Activated naive CD8-positive, alpha-beta T cell treated with anti-CD3 and anti-CD28 coated beads, Interleukin-2, amount 10 ng/mL, durations not matched to agents 7 days and 5 days (primary cell): ENCODE results near the gene GGT1. TPM values are rescaled to one million over a fixed set of nuclear protein-coding genes. Genes with fewer than 3 reads are reported as not detected.
A peak's percentile ranks its signal among the peaks of the same experiment; 100 is the strongest.
"Not testable (repeated sequence)": the region's sequence is repeated elsewhere in the genome, so short reads cannot be mapped to it uniquely, and the experiment has no call there.

Experiments used
- ATAC-seq: fragments of 150-1000 bp; cut with Tn5 transposase; one replicate; pipeline ENCODE4 v1.10.0; 2021; ENCODE audit warnings: low read depth, moderate library complexity
- POLR2A ChIA-PET: fragments of 350-600 bp; sonication (Branson Sonifier 250); formaldehyde crosslinking; loops from one replicate; lab custom pipeline; 2021; ENCODE audit warnings: antibody characterized with exemption; lab: Charles Lee
- DNase-seq: peaks from one replicate; pipeline ENCODE4 v3.0.0; 2021
- H3K27ac Mint-ChIP-seq: one replicate; pipeline ENCODE4 v1.8.0; 2022; ENCODE audit warnings: mild to moderate bottlenecking, mixed read lengths
- H3K27me3 Mint-ChIP-seq: one replicate; pipeline ENCODE4 v1.8.0; 2022; ENCODE audit warnings: mild to moderate bottlenecking, moderate library complexity, mixed read lengths
- H3K36me3 Mint-ChIP-seq: one replicate; pipeline ENCODE4 v1.8.0; 2021; ENCODE audit warnings: mild to moderate bottlenecking, mixed read lengths
- H3K4me1 Mint-ChIP-seq: one replicate; pipeline ENCODE4 v1.8.0; 2021; ENCODE audit warnings: mixed read lengths
- H3K4me3 Mint-ChIP-seq: one replicate; pipeline ENCODE4 v1.8.0; 2022; ENCODE audit warnings: mild to moderate bottlenecking, moderate library complexity, mixed read lengths
- H3K9me3 Mint-ChIP-seq: one replicate; pipeline ENCODE4 v1.8.0; 2021; ENCODE audit warnings: mixed read lengths
- total RNA-seq, 2 experiments: library from RNA; stranded (reverse); gene quantifications; one replicate each; pipeline ENCODE4 v1.2.3, GENCODE V29; 2021

Gene GGT1
- 10 to 100 TPM; 25.4 to 25.7 TPM for total RNA-seq

GRCh38 chr22:24602847-24603769 lies at the start of gene GGT1:
GGT1 (plus strand) TSS chr22:24603193; CDS start chr22:24611082, 7,889 bp downstream.
- H3K4me3 Mint-ChIP-seq, result peak within 1 kb of the TSS; percentile 67
- POLR2A ChIA-PET, result interaction anchor here (1.0 kb wide), 1 partner anchor 463 kb away, joined by 3 read pairs; no protein-coding TSS in a partner anchor
- not testable (repeated sequence) for DNase-seq, H3K9me3 Mint-ChIP-seq, H3K27me3 Mint-ChIP-seq, H3K36me3 Mint-ChIP-seq
- peak; percentile 3 for ATAC-seq
- peaks cover 26% of the 10 kb centered on the region for H3K4me1 Mint-ChIP-seq
- H3K27ac Mint-ChIP-seq, result peak within 1 kb of the TSS; percentile 89

- peak overlapping the region; percentile 98 for H3K27ac Mint-ChIP-seq
- ATAC-seq (no peak), DNase-seq (no peak)
- peak overlapping the region; percentile 100 for H3K4me3 Mint-ChIP-seq
- POLR2A ChIA-PET, result interaction anchor here (1.0 kb wide), 1 partner anchor 14 kb away, joined by 3 read pairs; no protein-coding TSS in a partner anchor
- H3K27me3 Mint-ChIP-seq, result no peaks in the 10 kb centered on the region
- peaks cover 11% of the 10 kb centered on the region for H3K36me3 Mint-ChIP-seq
- H3K9me3 Mint-ChIP-seq, result no peaks in the 10 kb centered on the region
- peaks cover 36% of the 10 kb centered on the region for H3K4me1 Mint-ChIP-seq
Observed at GRCh38 chr22:24553597-24554312, 49.2 kb upstream of the GGT1 start.

GRCh38 chr22:24554313-24555164 lies 48.5 kb upstream of the GGT1 start, which contains the start of gene GUCD1:
GUCD1 (minus strand) TSS chr22:24555138; CDS start chr22:24554991, 147 bp downstream.
- POLR2A ChIA-PET, result interaction anchor here (0.5 to 2.2 kb wide), 17 partner anchors 8 to 660 kb away, joined by 3 to 10 read pairs (median 4); partner anchors contain the start of gene MIF
- peaks cover 13% of the 10 kb centered on the region for H3K36me3 Mint-ChIP-seq
- peak within 1 kb of the TSS; percentile 100 for H3K4me3 Mint-ChIP-seq
- H3K4me1 Mint-ChIP-seq, result peaks cover 40% of the 10 kb centered on the region
- H3K27me3 Mint-ChIP-seq, result no peaks in the 10 kb centered on the region
- H3K9me3 Mint-ChIP-seq, result no peaks in the 10 kb centered on the region
- DNase-seq (peak; percentile 57), ATAC-seq (no peak)
- peak within 1 kb of the TSS; percentile 98 for H3K27ac Mint-ChIP-seq

GRCh38 chr22:24555165-24556039 lies 47.6 kb upstream of the GGT1 start, which contains the start of gene SNRPD3:
SNRPD3 (plus strand) TSS chr22:24555999; CDS start chr22:24557675, 1,676 bp downstream.
- ATAC-seq, result peak; percentile 88
- POLR2A ChIA-PET, result interaction anchor here (0.6 to 2.2 kb wide), 17 partner anchors 9 to 661 kb away, joined by 3 to 10 read pairs (median 4); partner anchors contain the start of gene MIF
- peak; percentile 96 for DNase-seq
- Mint-ChIP-seq H3K27ac (peak within 1 kb of the TSS; percentile 94), H3K9me3 (no peaks in the 10 kb centered on the region), H3K4me1 (peaks cover 37% of the 10 kb centered on the region), H3K36me3 (peaks cover 12% of the 10 kb centered on the region), H3K4me3 (peak within 1 kb of the TSS; percentile 100), H3K27me3 (no peaks in the 10 kb centered on the region)

GRCh38 chr22:24559471-24559870 lies 43.5 kb upstream of the GGT1 start:
- Mint-ChIP-seq H3K27me3 (no peaks in the 10 kb centered on the region), H3K36me3 (peaks cover 14% of the 10 kb centered on the region), H3K4me1 (peaks cover 30% of the 10 kb centered on the region), H3K27ac (no peak overlapping the region), H3K4me3 (no peak overlapping the region), H3K9me3 (no peaks in the 10 kb centered on the region)
- DNase-seq (no peak), ATAC-seq (no peak)
- POLR2A ChIA-PET, result no interaction called here

GRCh38 chr22:24563246-24563645 lies 39.7 kb upstream of the GGT1 start:
- no peak overlapping the region for H3K4me3 Mint-ChIP-seq
- ATAC-seq, result no peak
- DNase-seq, result no peak
- POLR2A ChIA-PET, result interaction anchor here (0.8 kb wide), 1 partner anchor 12 kb away, joined by 3 read pairs; no protein-coding TSS in a partner anchor
- H3K36me3 Mint-ChIP-seq, result peaks cover 11% of the 10 kb centered on the region
- peaks cover 22% of the 10 kb centered on the region for H3K4me1 Mint-ChIP-seq
- H3K27me3 Mint-ChIP-seq, result no peaks in the 10 kb centered on the region
- no peaks in the 10 kb centered on the region for H3K9me3 Mint-ChIP-seq
- H3K27ac Mint-ChIP-seq, result no peak overlapping the region

- Mint-ChIP-seq H3K4me3 (no peak overlapping the region), H3K4me1 (peaks cover 13% of the 10 kb centered on the region), H3K27me3 (no peaks in the 10 kb centered on the region), H3K36me3 (peaks cover 6% of the 10 kb centered on the region), H3K27ac (peak overlapping the region; percentile 31), H3K9me3 (no peaks in the 10 kb centered on the region)
- POLR2A ChIA-PET, result interaction anchor here (0.7 to 2.6 kb wide), 3 partner anchors 9 to 265 kb away, joined by 3 to 10 read pairs (median 3); partner anchors contain the start of genes GUCD1 and SNRPD3
- DNase-seq (no peak), ATAC-seq (no peak)
Observed at GRCh38 chr22:24564376-24565058, 38.5 kb upstream of the GGT1 start.

- H3K27me3 Mint-ChIP-seq, result no peaks in the 10 kb centered on the region
- no peak for ATAC-seq
- POLR2A ChIA-PET, result interaction anchor here (2.6 kb wide), 1 partner anchor 9 kb away, joined by 10 read pairs; the partner anchor contains the start of genes GUCD1 and SNRPD3
- H3K27ac Mint-ChIP-seq, result no peak overlapping the region
- H3K4me3 Mint-ChIP-seq, result no peak overlapping the region
- no peaks in the 10 kb centered on the region for H3K9me3 Mint-ChIP-seq
- no peak for DNase-seq
- peaks cover 8% of the 10 kb centered on the region for H3K36me3 Mint-ChIP-seq
- H3K4me1 Mint-ChIP-seq, result peaks cover 13% of the 10 kb centered on the region
Observed at GRCh38 chr22:24565077-24565476, 37.9 kb upstream of the GGT1 start.

- Mint-ChIP-seq H3K27me3 (no peaks in the 10 kb centered on the region), H3K4me1 (peaks cover 9% of the 10 kb centered on the region), H3K27ac (peak overlapping the region; percentile 30), H3K36me3 (peaks cover 13% of the 10 kb centered on the region), H3K9me3 (no peaks in the 10 kb centered on the region), H3K4me3 (no peak overlapping the region)
- no peak for ATAC-seq
- DNase-seq, result no peak
- POLR2A ChIA-PET, result interaction anchor here (0.5 to 2.6 kb wide), 2 partner anchors 11 to 548 kb away, joined by 3 to 10 read pairs; partner anchors contain the start of genes GUCD1 and SNRPD3
Observed at GRCh38 chr22:24566899-24567511, 36.0 kb upstream of the GGT1 start.

GRCh38 chr22:24567668-24568067 lies 35.3 kb upstream of the GGT1 start:
- DNase-seq (no peak), ATAC-seq (no peak)
- no peak overlapping the region for H3K4me3 Mint-ChIP-seq
- no peak overlapping the region for H3K27ac Mint-ChIP-seq
- peaks cover 9% of the 10 kb centered on the region for H3K4me1 Mint-ChIP-seq
- no peaks in the 10 kb centered on the region for H3K27me3 Mint-ChIP-seq
- H3K9me3 Mint-ChIP-seq, result no peaks in the 10 kb centered on the region
- POLR2A ChIA-PET, result no interaction called here
- H3K36me3 Mint-ChIP-seq, result peaks cover 15% of the 10 kb centered on the region

GRCh38 chr22:24571266-24571665 lies 31.7 kb upstream of the GGT1 start:
- H3K27ac Mint-ChIP-seq, result no peak overlapping the region
- no peaks in the 10 kb centered on the region for H3K27me3 Mint-ChIP-seq
- H3K4me1 Mint-ChIP-seq, result peaks cover 5% of the 10 kb centered on the region
- H3K9me3 Mint-ChIP-seq, result no peaks in the 10 kb centered on the region
- DNase-seq, result no peak
- POLR2A ChIA-PET, result interaction anchor here (0.6 kb wide), 1 partner anchor 10 kb away, joined by 3 read pairs; no protein-coding TSS in a partner anchor
- no peak for ATAC-seq
- H3K36me3 Mint-ChIP-seq, result peaks cover 31% of the 10 kb centered on the region
- no peak overlapping the region for H3K4me3 Mint-ChIP-seq
